CD4-positive, alpha-beta T cell treated with Interleukin-21 for 1 hour (primary cell): Measurements from ENCODE around the gene OPTC.
"Not testable (repeated sequence)": the region's sequence is repeated elsewhere in the genome, so short reads cannot be mapped to it uniquely, and the experiment has no call there.

ENCODE experiments used
- DNase-seq: peaks from one replicate; pipeline ENCODE4 v3.0.0-alpha.2; 2020

Gene OPTC

DNA sequence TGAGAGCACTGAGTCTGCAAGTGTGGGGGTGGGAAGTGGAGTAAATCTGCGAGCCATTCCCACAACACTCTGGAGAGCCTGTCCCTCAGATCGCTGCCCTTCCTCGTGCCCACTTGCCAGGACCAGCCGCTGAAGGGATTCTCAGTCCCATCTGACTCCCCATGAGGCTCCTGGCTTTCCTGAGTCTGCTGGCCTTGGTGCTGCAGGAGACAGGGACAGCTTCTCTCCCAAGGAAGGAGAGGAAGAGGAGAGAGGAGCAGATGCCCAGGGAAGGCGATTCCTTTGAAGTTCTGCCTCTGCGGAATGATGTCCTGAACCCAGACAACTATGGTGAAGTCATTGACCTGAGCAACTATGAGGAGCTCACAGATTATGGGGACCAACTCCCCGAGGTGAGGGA, 1.9 kb downstream of the OPTC start:
- no peak for DNase-seq

DNA sequence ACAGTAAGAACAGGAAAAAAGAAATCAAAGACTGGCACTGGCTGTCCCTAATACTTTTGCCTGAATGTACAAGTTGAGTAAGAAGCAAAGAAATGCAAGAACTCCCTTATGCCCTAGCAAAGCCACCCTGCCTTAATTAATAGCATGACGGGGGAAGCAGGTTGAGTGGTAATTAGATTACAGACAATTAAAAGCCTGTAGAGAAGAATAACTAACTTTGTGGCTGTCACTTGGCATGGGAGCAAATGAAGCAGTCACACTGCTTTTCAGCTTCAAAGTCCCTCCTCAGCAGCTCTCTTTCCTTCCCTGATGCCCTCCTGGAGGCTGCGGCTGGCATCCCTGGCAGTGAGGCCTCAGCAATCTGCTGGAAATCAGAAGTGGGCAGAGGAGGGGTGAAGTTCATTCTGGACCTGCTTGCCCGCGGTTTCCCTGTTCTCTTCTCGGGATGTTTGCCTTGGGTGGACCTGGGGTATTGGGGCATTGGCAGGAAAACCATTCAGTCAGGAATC, 3.4 kb downstream of the OPTC start:
- DNase-seq: no peak

DNA sequence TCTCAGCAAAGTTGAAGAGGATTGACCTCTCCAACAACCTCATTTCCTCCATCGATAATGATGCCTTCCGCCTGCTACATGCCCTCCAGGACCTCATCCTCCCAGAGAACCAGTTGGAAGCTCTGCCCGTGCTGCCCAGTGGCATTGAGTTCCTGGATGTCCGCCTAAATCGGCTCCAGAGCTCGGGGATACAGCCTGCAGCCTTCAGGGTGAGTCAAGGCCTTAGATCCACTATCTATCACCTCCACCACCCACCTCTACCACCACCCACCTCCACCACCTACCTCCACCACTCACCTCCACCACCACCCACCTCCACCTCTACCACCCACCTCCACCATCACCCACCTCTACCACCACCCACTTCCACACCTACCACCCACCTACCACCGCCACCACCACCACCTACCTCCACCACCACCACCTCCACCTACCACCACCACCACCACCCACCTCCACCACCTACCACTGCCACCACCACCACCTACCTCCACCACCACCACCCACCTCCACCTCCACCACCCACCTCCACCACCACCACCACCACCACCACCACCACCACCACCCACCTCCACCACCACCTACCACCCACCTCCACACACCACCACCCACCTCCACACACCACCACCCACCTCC, 5.8 kb downstream of the OPTC start:
- no peak for DNase-seq

DNA sequence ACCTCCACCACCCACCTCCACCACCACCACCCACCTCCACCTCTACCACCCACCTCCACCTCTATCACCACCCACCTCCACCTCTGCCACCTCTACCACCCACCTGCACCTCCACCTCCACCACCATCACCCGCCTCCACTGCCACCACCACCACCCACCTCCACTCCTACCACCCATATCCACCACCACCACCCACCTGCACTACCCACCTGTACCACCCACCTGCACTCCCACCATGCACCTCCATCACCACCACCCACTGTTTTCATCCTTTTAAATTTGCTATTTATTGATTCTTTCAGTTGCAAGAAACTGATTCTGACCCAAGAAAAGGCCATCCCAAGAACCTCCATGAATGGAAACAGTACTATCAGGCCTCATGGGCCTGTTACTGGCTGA, 6.3 kb downstream of the OPTC start:
- DNase-seq: no peak

DNA sequence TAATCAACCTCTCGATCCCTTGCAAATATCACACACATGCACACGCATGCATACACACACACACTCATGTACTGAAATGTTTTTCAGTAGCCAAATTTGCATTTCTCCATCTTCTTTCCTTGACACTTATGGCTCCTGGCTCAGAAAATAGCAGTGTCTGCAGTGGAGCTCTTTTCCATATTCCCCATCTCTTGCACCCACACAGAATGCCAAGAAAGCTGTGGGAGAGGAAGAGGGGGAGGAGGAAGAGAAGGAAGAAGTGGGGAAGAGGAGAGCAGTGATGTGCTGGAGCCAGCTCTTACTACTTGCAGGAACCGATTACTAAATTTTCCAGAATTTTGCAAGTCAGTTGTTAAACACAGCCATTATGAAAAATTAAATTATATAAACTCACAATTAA, 9.9 kb downstream of the OPTC start:
- DNase-seq: no peak

DNA sequence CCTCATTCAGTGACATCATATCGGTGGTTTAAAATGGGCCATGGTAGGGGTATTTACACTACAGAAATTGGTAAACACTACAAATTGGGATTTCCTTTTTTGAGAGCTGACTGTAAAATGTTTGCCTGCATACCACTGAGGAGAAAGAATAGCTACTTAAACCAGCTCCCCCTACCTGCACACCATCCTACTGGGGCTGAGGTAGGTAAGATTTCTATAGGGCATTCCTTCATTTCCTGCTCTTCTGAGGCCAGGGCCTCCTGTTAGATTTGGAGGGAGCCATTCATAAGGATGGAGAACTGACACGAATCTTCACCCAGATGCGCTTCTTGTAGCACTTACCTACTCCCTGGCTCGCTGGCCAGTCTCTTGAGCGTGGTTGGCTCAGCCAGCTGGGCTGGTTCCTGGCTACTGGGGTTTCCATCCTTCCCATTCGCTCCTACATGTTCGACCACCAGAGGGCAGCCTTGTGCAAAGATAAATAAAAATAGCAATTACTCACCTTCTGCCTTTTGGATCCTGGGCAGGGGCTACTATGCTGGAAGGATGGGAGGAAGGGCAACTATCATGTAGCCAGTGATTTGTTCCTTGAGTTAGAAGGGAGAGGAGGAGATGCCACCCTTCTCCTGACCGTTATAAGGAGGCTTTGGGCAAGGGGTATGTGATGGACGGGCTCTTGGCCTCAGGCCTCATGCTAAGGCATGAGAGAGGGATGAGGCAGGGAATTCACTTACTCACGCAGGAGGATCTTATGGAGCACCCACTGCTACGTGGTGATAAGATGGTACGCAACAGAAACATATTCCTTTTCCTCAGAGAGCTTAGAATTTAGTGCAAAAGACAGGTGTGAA, 10.7 kb downstream of the OPTC start:
- DNase-seq: peak; percentile 74

DNA sequence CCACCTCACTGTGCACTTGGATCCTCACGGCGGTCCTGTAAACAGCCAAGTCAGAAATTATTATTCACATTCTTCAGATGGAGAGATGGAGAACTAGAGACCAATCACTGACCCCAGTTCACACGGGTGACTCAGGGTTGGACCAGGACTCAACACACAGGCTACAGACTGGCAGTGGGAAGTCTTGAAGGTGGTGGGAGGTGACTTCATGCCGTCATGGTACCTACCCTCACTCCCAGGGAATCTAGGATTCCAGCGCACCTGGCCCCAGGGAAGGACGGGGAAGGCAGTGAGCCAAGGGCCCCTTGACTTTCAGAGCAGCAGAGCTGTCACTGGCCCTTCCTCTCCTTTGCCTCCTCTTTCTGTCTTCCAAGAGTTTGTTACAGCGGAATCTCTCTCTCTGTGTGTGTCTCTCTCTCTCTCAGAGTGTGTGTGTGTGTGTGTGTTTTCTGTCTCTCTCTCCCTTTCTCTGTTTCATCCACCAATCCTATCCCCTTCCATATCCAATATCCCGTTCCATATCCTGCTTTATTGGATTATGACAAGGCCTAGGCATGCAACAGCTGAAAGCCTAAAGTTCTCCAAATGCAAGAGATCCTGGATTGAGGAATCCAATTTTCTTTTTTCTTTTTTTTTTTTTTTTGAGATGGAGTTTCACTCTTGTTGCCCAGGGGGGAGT, 11.7 kb downstream of the OPTC start:
- no peak for DNase-seq

DNA sequence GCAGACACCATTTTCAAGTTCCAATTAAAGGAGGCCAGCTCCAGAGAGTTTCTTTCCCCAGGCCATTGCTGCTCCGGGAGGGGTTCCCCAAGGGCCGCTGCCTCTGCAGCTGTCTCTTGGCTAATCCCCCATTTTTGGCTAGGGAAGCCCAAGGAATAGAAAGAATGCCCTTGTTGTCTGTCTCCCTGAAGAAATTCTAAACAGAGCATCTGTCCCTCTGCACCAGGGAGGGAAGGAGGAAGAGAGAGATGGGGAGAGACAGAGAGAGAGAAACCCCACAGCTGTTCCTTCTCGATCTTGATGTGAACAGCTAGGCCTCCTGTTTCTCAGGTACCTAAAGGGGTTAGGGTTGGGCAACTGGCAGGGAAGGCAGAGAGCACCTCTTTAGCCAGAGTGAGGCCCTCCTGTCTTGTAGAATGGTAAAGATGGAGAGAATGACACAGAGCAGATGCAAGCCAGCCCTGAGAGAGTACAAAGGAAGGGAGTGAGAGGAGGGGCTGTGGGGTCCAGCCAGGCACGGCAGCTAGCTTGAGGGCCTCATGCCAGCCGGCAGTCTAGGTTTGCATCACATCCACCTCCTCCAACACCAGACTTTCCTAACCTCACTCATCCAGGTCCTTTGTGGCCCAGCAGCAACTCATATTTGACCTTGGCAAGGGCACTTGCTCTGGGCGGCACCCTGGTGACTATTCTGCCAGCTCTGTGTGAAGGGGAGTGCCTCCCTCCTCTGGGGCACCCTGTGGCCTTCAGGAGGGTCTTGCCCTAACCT, 13.1 kb downstream of the OPTC start:
- DNase-seq: no peak

DNA sequence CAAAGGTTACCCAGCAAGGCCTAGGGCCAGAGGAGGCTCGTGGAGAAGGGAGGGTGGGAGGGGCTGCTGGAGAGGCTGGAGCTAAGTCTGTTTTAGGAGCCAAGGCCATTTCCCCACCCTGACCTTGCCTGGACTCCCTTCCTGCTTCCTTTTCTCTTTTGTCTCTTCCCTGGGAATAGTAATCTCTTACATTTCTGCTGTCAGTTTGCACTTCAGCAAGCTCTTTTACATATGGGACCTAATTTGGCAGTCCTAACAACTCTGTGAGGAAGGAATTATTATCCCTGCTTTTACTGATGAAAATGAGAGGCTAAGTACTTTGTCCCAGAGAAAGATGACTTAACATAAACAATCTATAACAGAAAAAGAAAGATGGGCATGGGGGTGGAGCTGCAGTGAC, 13.8 kb downstream of the OPTC start:
- no peak for DNase-seq

DNA sequence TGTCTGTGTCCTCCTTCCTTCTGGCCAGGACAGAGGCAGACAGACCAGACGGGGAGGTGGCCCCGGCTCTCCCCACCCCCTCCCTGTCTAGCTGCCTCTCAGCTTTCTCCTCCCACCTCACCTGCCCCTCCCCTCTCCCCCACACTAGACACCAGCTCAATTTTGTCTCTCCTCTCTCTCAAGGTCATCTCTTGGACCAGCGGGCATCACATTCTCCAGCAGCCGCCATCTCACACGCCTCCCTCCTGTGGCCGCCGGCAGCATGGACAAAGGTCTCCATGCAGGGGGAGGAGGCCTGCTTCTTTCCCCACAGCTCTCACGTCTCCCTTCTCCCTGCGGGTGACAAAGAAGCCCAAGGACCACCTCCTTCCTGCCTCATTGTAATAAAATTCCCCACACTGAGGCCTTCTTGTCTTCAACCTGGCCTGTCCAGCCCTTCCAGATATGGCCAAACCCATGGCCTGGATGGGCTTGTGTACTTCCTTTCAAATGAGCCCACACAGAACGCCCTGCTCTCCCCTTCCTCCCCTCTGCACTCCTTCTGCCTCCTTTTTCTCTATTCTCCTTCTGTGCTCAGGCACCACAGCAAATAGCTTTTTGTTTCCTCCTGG, 14.6 kb downstream of the OPTC start:
- DNase-seq: no peak

DNA sequence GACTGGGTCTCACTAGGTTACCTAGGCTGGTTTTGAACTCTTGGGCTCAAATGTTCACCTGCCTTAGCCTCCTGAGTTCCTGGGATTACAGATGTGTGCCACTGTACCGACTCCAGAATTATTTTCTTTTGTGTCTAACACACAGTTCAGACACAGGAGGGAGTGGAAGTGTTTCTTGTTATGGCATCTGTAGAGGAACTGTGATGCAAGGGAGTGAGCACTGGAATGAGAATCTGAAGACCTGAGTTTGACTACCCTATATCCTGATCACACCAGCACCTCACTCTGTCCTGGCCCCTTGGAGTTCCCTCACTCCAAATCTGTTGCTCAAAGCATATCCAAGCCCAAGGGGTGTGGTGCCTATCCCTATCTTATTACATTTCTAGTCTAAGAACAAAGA, 15.2 kb downstream of the OPTC start:
- no peak for DNase-seq

DNA sequence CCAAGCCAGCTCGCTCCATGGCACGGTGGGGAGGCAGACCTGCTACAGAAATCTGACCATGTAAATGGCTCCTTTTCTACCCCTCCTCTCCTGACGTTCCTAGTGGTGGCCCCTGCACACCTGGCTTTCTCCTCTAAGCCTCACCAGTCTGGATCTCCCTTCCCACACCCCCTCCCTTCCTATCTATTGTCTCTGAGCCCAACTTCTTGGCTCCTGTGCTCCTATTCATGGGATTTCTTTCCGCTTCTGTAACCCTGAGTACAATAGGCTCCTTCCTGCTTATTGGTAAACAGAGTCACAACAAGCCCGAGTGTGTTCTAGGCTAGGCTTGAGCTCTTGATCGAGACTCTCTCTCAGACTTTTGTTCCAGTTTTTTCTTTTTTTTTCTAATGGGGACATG, 17.6 kb downstream of the OPTC start:
- DNase-seq: no peak

DNA sequence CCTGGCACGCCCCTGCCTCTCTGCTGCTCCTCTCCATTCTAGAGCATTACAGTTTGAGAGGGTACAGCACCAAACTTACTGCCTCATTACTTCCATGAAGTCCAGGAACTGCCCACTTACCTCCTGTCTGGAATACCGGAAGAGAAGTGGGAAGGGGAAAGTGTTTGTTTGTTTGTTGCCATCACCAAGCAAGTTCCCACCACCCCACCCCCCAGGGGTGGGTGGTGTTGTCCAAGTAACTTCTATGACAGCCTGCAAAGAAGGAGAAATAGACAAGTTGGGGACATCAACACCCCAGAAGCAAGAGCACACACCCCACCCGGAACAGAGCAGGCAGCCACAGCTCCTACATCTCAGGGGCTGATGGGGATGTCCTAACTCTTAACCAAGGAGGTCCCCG, 18.0 kb downstream of the OPTC start:
- DNase-seq: no peak

DNA sequence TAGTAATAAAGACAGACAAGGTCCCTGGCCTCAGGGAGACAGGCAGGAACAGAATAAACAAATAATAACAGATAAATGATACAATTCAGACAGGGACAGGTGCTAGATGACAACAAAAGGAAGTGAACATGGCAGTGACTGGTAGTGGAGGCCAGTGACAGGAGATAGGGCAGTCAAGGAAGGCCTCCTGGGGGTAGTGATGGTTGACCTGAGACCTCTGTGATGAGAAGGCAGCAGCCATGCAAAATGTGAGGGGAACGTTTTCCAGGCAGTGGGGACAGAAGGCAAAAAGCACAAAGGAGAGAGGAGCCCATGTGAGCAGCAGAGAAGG, 18.5 kb downstream of the OPTC start:
- DNase-seq: no peak

DNA sequence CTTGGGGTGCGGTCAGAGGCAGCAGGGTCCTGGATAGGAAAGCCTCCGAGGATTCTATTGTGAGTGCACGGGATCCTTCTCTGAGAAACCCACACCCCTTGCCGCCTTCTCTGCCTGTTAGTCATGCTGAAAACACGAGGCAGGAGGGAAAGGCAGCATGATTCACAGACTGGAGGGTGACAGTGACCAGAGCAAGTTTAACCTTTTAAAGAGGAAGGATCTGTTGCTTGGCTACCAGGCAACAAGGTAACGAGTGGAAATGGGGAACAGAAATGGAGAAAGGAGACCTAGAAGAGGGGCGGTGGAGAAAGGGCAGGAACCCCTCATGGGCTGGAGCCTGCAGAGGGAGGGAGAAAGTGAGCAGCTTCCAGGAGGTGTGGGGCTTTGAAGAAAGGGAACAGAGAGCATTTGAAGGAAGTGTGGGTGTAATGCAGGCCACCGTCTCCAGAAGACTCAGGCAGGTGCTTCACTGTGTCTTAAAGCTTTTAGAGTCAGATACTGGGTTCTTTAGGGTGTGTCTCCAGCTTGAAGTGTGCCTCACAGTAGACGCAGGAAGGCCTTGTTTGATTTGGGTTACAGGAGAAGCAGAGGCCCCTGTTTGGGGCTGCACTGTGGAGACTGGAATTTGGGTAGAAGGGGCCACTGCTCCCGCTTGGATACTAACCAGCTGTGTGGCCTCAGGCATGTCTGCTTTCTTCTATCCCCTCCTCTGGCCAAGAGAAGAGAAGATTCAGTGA, 19.1 kb downstream of the OPTC start:
- peak; percentile 14 for DNase-seq

DNA sequence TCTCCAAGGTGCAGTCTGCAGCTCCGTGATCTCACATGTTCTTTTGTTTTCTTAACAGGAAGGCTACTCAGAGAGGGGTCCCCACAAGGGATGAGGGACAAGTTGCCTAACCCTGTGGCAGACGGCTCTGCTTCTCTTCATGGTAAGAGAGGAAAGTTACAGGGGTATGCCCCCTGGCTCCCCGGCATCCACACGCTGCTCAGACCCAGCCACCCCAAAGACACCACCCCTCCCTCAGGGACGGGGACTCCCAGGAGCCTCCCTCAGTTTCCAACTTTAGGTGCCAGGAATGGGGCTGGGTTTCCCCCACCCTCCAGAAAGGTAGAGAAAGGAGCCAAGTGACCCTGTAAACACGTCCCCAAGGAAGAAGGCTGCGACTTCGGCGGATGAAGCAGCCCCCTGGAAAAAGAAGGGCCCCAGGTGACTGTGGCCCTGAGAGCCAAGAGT, 19.7 kb downstream of the OPTC start:
- DNase-seq: no peak

DNA sequence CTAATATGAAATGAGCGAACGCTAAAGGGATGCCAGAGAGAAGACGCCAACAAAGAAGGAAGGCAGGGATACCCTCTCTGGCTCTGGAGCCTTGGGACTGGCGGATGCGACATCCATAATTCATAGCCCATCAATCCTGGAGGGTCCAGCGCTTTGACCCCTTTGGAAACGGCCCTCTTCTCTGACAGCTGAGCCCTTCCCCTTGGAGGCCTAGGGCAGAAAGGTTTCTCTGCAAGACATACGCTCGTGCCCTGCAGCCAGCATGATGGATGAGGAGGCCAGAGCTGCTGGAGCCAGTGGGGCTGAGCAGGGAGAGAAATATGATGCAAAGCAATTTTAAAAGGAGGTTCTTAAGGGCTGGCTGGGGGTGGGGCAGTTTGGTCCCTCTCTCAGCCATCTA, 22.2 kb downstream of the OPTC start:
- DNase-seq: no peak

DNA sequence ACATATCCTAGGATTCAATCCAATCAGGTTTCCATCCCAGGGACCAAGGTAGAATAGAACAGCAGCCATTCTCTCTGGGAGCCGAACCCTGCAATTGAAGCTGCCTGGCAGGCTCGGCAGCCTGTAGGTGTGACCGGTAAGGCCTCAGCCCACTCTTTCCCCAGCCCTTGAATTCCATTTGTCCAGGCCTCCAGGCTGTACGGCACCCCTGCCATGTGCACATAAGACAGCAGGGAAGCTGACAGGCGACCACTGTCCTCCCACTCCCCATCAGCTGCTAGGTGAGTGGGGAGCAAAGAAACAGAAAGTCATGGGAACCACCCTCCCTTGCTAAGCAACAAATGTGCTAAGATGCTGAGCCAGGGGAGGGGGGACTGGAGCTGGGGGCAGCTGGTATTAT, 23.0 kb downstream of the OPTC start:
- DNase-seq: no peak

DNA sequence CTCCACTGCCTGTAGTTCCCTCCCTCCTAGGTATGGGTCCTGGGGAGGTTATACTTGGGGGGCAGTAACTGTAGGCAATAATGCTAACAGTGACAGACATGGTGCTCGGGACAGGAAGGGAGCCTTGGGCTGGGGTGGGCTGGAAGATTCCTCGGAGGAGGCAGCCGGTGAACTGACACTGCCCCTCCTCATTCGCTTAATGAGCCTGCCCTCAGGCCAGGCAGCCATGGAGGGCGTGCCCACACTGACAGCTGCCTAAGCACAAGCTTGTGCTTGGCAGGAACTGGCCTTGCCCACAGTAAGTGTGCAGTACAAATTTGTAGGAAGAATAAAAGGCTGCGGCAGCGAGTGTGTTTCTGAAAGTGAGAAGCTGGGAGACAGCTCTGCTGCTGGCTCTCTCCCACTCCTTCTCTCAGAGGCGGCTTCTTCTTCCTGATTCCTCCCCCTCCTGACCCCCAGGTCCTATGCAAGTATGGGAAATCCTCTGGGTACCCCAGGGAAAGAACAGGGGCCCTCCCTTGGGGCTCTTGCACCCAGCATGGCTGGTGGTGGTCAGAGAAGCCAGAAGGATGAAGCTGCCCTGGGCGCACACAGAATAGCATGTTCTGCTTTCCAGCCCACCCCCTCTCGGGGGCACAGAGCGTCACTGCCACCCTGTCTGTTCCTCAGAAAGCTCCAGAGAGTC, 23.6 kb downstream of the OPTC start:
- no peak for DNase-seq

DNA sequence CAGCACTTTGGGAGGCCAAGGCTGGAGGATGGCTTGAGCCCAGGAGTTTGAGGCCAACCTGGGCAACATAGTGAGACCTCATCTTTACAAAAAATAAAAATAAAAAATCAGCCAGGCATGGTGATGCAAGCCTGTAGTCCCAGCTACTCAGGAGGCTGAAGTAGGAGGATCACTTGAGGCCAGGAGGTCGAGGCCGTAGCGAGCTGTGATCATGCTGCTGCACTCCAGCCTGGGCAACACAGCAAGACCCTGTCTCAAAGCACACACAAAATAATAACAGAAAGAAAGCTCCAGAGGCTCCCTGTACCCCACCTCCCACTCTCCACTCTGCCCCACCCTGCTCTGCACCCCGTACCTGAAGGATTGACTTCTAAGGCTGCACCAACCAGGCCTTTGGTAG, 24.2 kb downstream of the OPTC start:
- not testable (repeated sequence) for DNase-seq

DNA sequence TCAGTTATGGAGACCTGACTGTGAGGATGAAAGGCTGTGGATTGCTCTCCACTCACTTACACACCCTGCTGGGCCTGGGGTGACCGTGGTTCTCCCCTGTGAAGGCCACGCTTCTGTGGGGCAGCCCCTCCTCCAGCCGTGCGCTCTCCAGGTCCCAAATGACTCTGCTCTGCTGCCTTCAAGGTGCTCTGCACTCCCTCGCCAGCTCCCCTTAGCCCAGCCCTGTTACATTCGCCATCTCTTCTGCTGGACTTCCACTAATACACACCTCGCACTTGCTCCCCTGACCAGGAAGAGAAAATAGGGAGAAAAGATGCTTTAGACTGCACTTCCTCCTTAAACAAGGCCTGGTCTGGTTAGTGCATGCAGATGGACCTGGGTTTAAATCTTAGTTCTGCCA, 24.6 kb downstream of the OPTC start:
- DNase-seq: no peak
